Heart left ventricle (tissue), 16 donors: ENCODE measurements around the gene MUC4. TPM values are rescaled to one million over a fixed set of nuclear protein-coding genes. Genes with fewer than 3 reads are reported as not detected.
"Not testable (repeated sequence)": the region's sequence is repeated elsewhere in the genome, so short reads cannot be mapped to it uniquely, and the experiment has no call there.

Experiments
- ATAC-seq, 4 donors: fragments of 200-7000 bp; cut with Tn5 transposase; one replicate each; pipeline ENCODE4 v1.9.1; 2020 to 2022; ENCODE audit warnings: moderate library complexity in 4 of 4, mild to moderate bottlenecking in 3 of 4, moderate number of reproducible peaks in 1 of 4
- DNase-seq, 5 donors: peaks; one replicate each; pipeline ENCODE4 v3.0.0-alpha.2; 2020
- H3K27ac ChIP-seq, 12 donors: fragments of 200-600 bp; sonication (generic) in 4 of 12; one replicate each; pipeline versions ENCODE4 v1.5.0 to v1.8.0; 2016 to 2022; ENCODE audit warnings: mild to moderate bottlenecking in 2 of 12
- H3K27me3 ChIP-seq, 9 donors: fragments of 200-600 bp; sonication (generic) in 2 of 9; one replicate each; pipeline versions ENCODE4 v1.5.1 to v1.8.0; 2016 to 2022; ENCODE audit warnings: mild to moderate bottlenecking in 3 of 9
- H3K36me3 ChIP-seq, 9 donors: fragments of 200-600 bp; sonication (generic) in 2 of 9; one replicate each; pipeline versions ENCODE4 v1.5.0 to v1.8.0; 2018 to 2022; ENCODE audit warnings: mild to moderate bottlenecking in 2 of 9
- H3K4me1 ChIP-seq, 12 donors: fragments of 200-600 bp; sonication (generic) in 4 of 12; one replicate each; pipeline versions ENCODE4 v1.5.0 to v1.8.0; 2016 to 2022; ENCODE audit warnings: mild to moderate bottlenecking in 3 of 12
- H3K4me3 ChIP-seq, 12 donors: fragments of 200-600 bp; sonication (generic) in 4 of 12; one replicate each; pipeline versions ENCODE4 v1.5.0 to v1.8.0; 2017 to 2022; ENCODE audit warnings: mild to moderate bottlenecking in 9 of 12, moderate library complexity in 4 of 12
- H3K9me3 ChIP-seq, 12 donors: fragments of 200-600 bp; sonication (generic) in 4 of 12; one replicate each; pipeline versions ENCODE4 v1.5.0 to v1.8.0; 2016 to 2022; ENCODE audit warnings: mild to moderate bottlenecking in 1 of 12
- CTCF ChIP-seq, 12 donors: fragments of 200-600 bp; sonication (generic) in 4 of 12; IDR thresholded peaks; one replicate each; pipeline versions ENCODE4 v1.5.0 to v1.8.0; 2018 to 2022; ENCODE audit warnings: antibody characterized with exemption in 12 of 12, mild to moderate bottlenecking in 5 of 12
- POLR2A ChIP-seq, 2 donors: fragments of 450-650 bp; IDR thresholded peaks; one replicate each; pipeline ENCODE4 v1.6.1; 2017; ENCODE audit warnings: antibody characterized with exemption in 2 of 2, mild to moderate bottlenecking in 2 of 2, moderate library complexity in 2 of 2
- WGBS, 4 donors: extraction: QIAGEN DNeasy Blood & Tissue Kit in 2 of 4; methylation state at CpG; one replicate each; pipeline versions ENCODE4 v1.1.5 to v1.1.7; 2013 to 2018; 5-methylcytosine and 5-hydroxymethylcytosine counted together
- intact Hi-C, 10 donors: fragments of 100-400 bp; cut with DNase I; formaldehyde crosslinking; loops; one replicate each; pipeline versions ENCODE4 v1.11.1 to v1.14.2; 2022
- polyA plus RNA-seq, 2 donors: library from polyadenylated mRNA; stranded (reverse); fragments of 200-250 nt; gene quantifications; one replicate each; pipeline ENCODE4 v1.2.3, GENCODE V29; 2013
- total RNA-seq, 9 donors: library from RNA; depleted of rRNA in 2 of 9; stranded (reverse); fragments of >200 nt in 2 of 9; fragmentation: NEBNext Ultra II Directional in 3 of 9; extraction: Animal tissue kit (Norgen Biotek cat#: 25700) in 3 of 9; gene quantifications; one replicate each; pipeline versions ENCODE4 v1.1.0 to v1.2.4, GENCODE V29; 2016 to 2023
- donor health status: ischemic (EF 13 %, LVEDD 7.1; RV severe dilation, severe dysfunction).
- donor health status: healthy with polysubstance abuse.
- donor health status: DM: no; HTN: yes; CAD: no.
- donor health status: DM: no; HTN: no; CAD: no.
- donor health status: ischemic (EF 25% LVEDD 6.9; RV normal size, moderate dysfunction).
- donor health status: ischemic (EF 25% LVEDD 5.7; RV mildly dilated, moderate dysfunction).
- donor health status: healthy.
- donor health status: DM: yes; HTN: yes; CAD: no.
- donor health status: ischemic (EF 35%, LVEDD 5.7; RV mildly dilated, moderate dysfunction).
- donor health status: nonischemic (EF 11% LVEDD 7.7; RV severe dilation, severe dysfunction).
- donor health status: DM: yes; HTN: yes; CAD: no.
- donor health status: PGD.
- donor health status: ischemic (EF 29% LVEDD 5.4; RV normal size, mild dysfunction).
- donor health status: nonischemic (EF 23%, LVEDD 6.1; RV moderate dilation, normal function).

MUC4 gene
- total and polyA plus RNA-seq, 11 donors = 0.02 to 0.17 (median 0.03) TPM; not detected in 8

- Histone ChIP-seq H3K4me3 (no peak overlapping the region), H3K4me1 (no peaks in the 10 kb centered on the region), H3K27ac (no peak overlapping the region), H3K9me3 (peaks cover 0 to 12% (median 0%) of the 10 kb centered on the region in 12 donors), H3K27me3 (peaks cover 0 to 10% (median 0%) of the 10 kb centered on the region in 9 donors), H3K36me3 (no peaks in the 10 kb centered on the region)
- DNase-seq (no peak), ATAC-seq (no peak)
- 87 to 92% (median 89%) methylated on average over 22 to 26 of the region's 26 CpGs for WGBS, 4 donors
- intact Hi-C loops = no loop called here
- TF ChIP-seq POLR2A (IDR thresholded peaks at IDR 0.05) (no peak), CTCF (IDR thresholded peaks at IDR 0.05) (no peak)
Observed at GRCh38 chr3:195788711-195789581, 22.8 kb downstream of the MUC4 start.

- H3K36me3 ChIP-seq, H3K27me3 ChIP-seq, H3K9me3 ChIP-seq, H3K27ac ChIP-seq, H3K4me3 ChIP-seq, intact Hi-C loops, ATAC-seq, H3K4me1 ChIP-seq, DNase-seq: not testable (repeated sequence)
- WGBS, 4 donors = 79 to 86% (median 83%) methylated on average over 21 of the region's 21 CpGs
Observed at GRCh38 chr3:195785781-195786405, 25.8 kb downstream of the MUC4 start.

- H3K4me1 ChIP-seq, H3K4me3 ChIP-seq, intact Hi-C loops, H3K9me3 ChIP-seq, H3K27ac ChIP-seq, H3K27me3 ChIP-seq, H3K36me3 ChIP-seq, DNase-seq, ATAC-seq: not testable (repeated sequence)
- WGBS, 4 donors = 88 to 91% (median 89%) methylated on average over 14 of the region's 14 CpGs
Observed at GRCh38 chr3:195784031-195784430, 27.7 kb downstream of the MUC4 start.

GRCh38 chr3:195781236-195781635, 30.5 kb downstream of the MUC4 start:
- H3K27ac ChIP-seq, H3K9me3 ChIP-seq, ATAC-seq, H3K4me1 ChIP-seq, intact Hi-C loops, DNase-seq, H3K27me3 ChIP-seq, H3K36me3 ChIP-seq, H3K4me3 ChIP-seq: not testable (repeated sequence)
- WGBS, 4 donors = 76 to 85% (median 82%) methylated on average over 12 of the region's 12 CpGs

GRCh38 chr3:195777975-195778374, 33.8 kb downstream of the MUC4 start:
- WGBS, 4 donors = 76 to 93% (median 80%) methylated on average over 11 of the region's 11 CpGs
- DNase-seq (no peak), ATAC-seq (no peak)
- intact Hi-C loops = no loop called here
- H3K36me3 ChIP-seq = no peaks in the 10 kb centered on the region
- TF ChIP-seq POLR2A (IDR thresholded peaks at IDR 0.05) (no peak), CTCF (IDR thresholded peaks at IDR 0.05) (no peak)
- H3K9me3 ChIP-seq = no peaks in the 10 kb centered on the region
- no peak overlapping the region for H3K4me3 ChIP-seq
- H3K27me3 ChIP-seq = no peaks in the 10 kb centered on the region
- no peaks in the 10 kb centered on the region for H3K4me1 ChIP-seq
- H3K27ac ChIP-seq = no peak overlapping the region
